Esophagus (tissue), 2 donors: ENCODE measurements around the gene MYOF. TPM values are rescaled to one million over a fixed set of nuclear protein-coding genes. Genes with fewer than 3 reads are reported as not detected.

Source experiments
- H3K27ac ChIP-seq, 2 donors: one replicate each; pipeline ENCODE4 v1.5.1; 2013; ENCODE audit warnings: low read depth in 2 of 2, mild to moderate bottlenecking in 2 of 2, inconsistent platforms in 1 of 2, low read length in 1 of 2, moderate library complexity in 1 of 2
- H3K27me3 ChIP-seq, 2 donors: one replicate each; pipeline ENCODE4 v1.6.1; 2013; ENCODE audit warnings: low read length in 2 of 2, control low read depth in 1 of 2, mild to moderate bottlenecking in 1 of 2; ENCODE audit not compliant: insufficient read depth in 2 of 2, control insufficient read depth in 1 of 2
- H3K36me3 ChIP-seq, 2 donors: one replicate each; pipeline ENCODE4 v1.6.1; 2013; ENCODE audit warnings: low read length in 1 of 2; ENCODE audit not compliant: control insufficient read depth in 2 of 2, insufficient read depth in 2 of 2
- H3K4me1 ChIP-seq, 2 donors: one replicate each; pipeline ENCODE4 v1.6.1; 2013; ENCODE audit warnings: low read length in 1 of 2; ENCODE audit not compliant: control insufficient read depth in 2 of 2, insufficient read depth in 2 of 2
- H3K4me3 ChIP-seq, 2 donors: one replicate each; pipeline ENCODE4 v1.5.1; 2013; ENCODE audit warnings: low read length in 2 of 2, mild to moderate bottlenecking in 2 of 2, low read depth in 1 of 2, moderate library complexity in 1 of 2
- H3K9me3 ChIP-seq, 2 donors: one replicate each; pipeline ENCODE4 v1.6.1; 2013; ENCODE audit warnings: mild to moderate bottlenecking in 2 of 2, low read depth in 1 of 2, low read length in 1 of 2, moderate library complexity in 1 of 2; ENCODE audit not compliant: control insufficient read depth in 2 of 2, insufficient read depth in 1 of 2
- WGBS, 2 donors: extraction: QIAGEN DNeasy Blood & Tissue Kit; methylation state at CpG; one replicate each; pipeline ENCODE4 v1.1.7; 2013; 5-methylcytosine and 5-hydroxymethylcytosine counted together
- polyA plus RNA-seq, 2 donors: library from polyadenylated mRNA; stranded (reverse); fragments of 200-250 nt; gene quantifications; one replicate each; pipeline ENCODE4 v1.2.3, GENCODE V29; 2013
- donor health status: healthy with polysubstance abuse.
- donor health status: Bipolar disorder and iron deficiency.

MYOF gene
- 10 to 100 TPM; 30.2 to 32.1 TPM for polyA plus RNA-seq

- no peaks in the 10 kb centered on the region for H3K36me3 ChIP-seq
- H3K27me3 ChIP-seq = no peaks in the 10 kb centered on the region
- H3K4me3 ChIP-seq = peak within 1 kb of the TSS; percentile 62 to 86
- peak within 1 kb of the TSS; percentile 96 to 98 for H3K27ac ChIP-seq
- no peaks in the 10 kb centered on the region for H3K4me1 ChIP-seq
- no peaks in the 10 kb centered on the region for H3K9me3 ChIP-seq
- WGBS, 2 donors = 0% methylated on average over 27 of the region's 27 CpGs
Measured at GRCh38 chr10:93482145-93482834, at the start of gene MYOF. Gene MYOF, minus strand, starts transcription at chr10:93482334. Its CDS starts 140 bp downstream, at chr10:93482194.

- 98 to 99% methylated on average over 4 of the region's 4 CpGs for WGBS, 2 donors
- H3K9me3 ChIP-seq = no peaks in the 10 kb centered on the region
- H3K27me3 ChIP-seq = no peaks in the 10 kb centered on the region
- H3K4me1 ChIP-seq = no peaks in the 10 kb centered on the region
- H3K27ac ChIP-seq = no peak overlapping the region
- H3K4me3 ChIP-seq = no peak overlapping the region
- no peaks in the 10 kb centered on the region for H3K36me3 ChIP-seq
Measured at GRCh38 chr10:93518531-93518930, 36.4 kb upstream of the MYOF start.

- no peak overlapping the region for H3K27ac ChIP-seq
- H3K4me3 ChIP-seq = no peak overlapping the region
- H3K4me1 ChIP-seq = no peaks in the 10 kb centered on the region
- H3K27me3 ChIP-seq = no peaks in the 10 kb centered on the region
- H3K36me3 ChIP-seq = no peaks in the 10 kb centered on the region
- no peaks in the 10 kb centered on the region for H3K9me3 ChIP-seq
- 96% methylated on average over 1 of the region's 1 CpG for WGBS, 2 donors
Measured at GRCh38 chr10:93516006-93516380, 33.9 kb upstream of the MYOF start.

- H3K4me3 ChIP-seq = no peak overlapping the region
- no peak overlapping the region for H3K27ac ChIP-seq
- H3K36me3 ChIP-seq = no peaks in the 10 kb centered on the region
- H3K27me3 ChIP-seq = no peaks in the 10 kb centered on the region
- H3K9me3 ChIP-seq = no peaks in the 10 kb centered on the region
- WGBS, 2 donors = 63 to 68% methylated on average over 8 of the region's 8 CpGs
- no peaks in the 10 kb centered on the region for H3K4me1 ChIP-seq
Measured at GRCh38 chr10:93515071-93516005, 33.2 kb upstream of the MYOF start.

- no peak overlapping the region for H3K4me3 ChIP-seq
- 82 to 85% methylated on average over 4 of the region's 4 CpGs for WGBS, 2 donors
- no peaks in the 10 kb centered on the region for H3K9me3 ChIP-seq
- H3K27ac ChIP-seq = no peak overlapping the region
- H3K27me3 ChIP-seq = no peaks in the 10 kb centered on the region
- no peaks in the 10 kb centered on the region for H3K36me3 ChIP-seq
- no peaks in the 10 kb centered on the region for H3K4me1 ChIP-seq
Measured at GRCh38 chr10:93514521-93514920, 32.4 kb upstream of the MYOF start.

GRCh38 chr10:93513091-93513490 is 31.0 kb upstream of the MYOF start:
- no peaks in the 10 kb centered on the region for H3K27me3 ChIP-seq
- H3K4me1 ChIP-seq = no peaks in the 10 kb centered on the region
- H3K9me3 ChIP-seq = no peaks in the 10 kb centered on the region
- no peak overlapping the region for H3K4me3 ChIP-seq
- no peaks in the 10 kb centered on the region for H3K36me3 ChIP-seq
- 32 to 100% methylated on average over 1 of the region's 1 CpG for WGBS, 2 donors
- H3K27ac ChIP-seq = no peak overlapping the region

- WGBS, 2 donors = 88 to 91% methylated on average over 1 of the region's 1 CpG
- H3K36me3 ChIP-seq = no peaks in the 10 kb centered on the region
Measured at GRCh38 chr10:93512565-93512964, 30.4 kb upstream of the MYOF start.

GRCh38 chr10:93509816-93510215 is 27.7 kb upstream of the MYOF start:
- Histone ChIP-seq H3K27ac (no peak overlapping the region), H3K27me3 (no peaks in the 10 kb centered on the region), H3K4me1 (no peaks in the 10 kb centered on the region), H3K4me3 (no peak overlapping the region), H3K36me3 (no peaks in the 10 kb centered on the region), H3K9me3 (no peaks in the 10 kb centered on the region)
- WGBS, 2 donors = 88 to 92% methylated on average over 8 of the region's 8 CpGs

More at GRCh38 chr10:93512565-93512964, 30.4 kb upstream of the MYOF start:
- Histone ChIP-seq H3K9me3 (no peaks in the 10 kb centered on the region), H3K4me1 (no peaks in the 10 kb centered on the region), H3K27me3 (no peaks in the 10 kb centered on the region), H3K27ac (no peak overlapping the region), H3K4me3 (no peak overlapping the region)

- H3K36me3 ChIP-seq = no peaks in the 10 kb centered on the region
Measured at GRCh38 chr10:93505075-93505474, 22.9 kb upstream of the MYOF start.

More at GRCh38 chr10:93505075-93505474, 22.9 kb upstream of the MYOF start:
- 83 to 96% methylated on average over 2 of the region's 2 CpGs for WGBS, 2 donors
- H3K4me1 ChIP-seq = no peaks in the 10 kb centered on the region
- H3K4me3 ChIP-seq = no peak overlapping the region
- no peaks in the 10 kb centered on the region for H3K9me3 ChIP-seq
- no peak overlapping the region for H3K27ac ChIP-seq
- H3K27me3 ChIP-seq = no peaks in the 10 kb centered on the region
